HG03175 (cell line): ENCODE results near the gene CHDH.
A peak's percentile ranks its signal among the peaks of the same experiment; 100 is the strongest.

ENCODE experiments used
- ATAC-seq: cut with Tn5 transposase; IDR thresholded peaks from one replicate; pipeline ENCODE4 v1.9.1; 2021; ENCODE audit warnings: mild to moderate bottlenecking, moderate library complexity; ENCODE audit not compliant: unreplicated experiment

Gene CHDH

DNA sequence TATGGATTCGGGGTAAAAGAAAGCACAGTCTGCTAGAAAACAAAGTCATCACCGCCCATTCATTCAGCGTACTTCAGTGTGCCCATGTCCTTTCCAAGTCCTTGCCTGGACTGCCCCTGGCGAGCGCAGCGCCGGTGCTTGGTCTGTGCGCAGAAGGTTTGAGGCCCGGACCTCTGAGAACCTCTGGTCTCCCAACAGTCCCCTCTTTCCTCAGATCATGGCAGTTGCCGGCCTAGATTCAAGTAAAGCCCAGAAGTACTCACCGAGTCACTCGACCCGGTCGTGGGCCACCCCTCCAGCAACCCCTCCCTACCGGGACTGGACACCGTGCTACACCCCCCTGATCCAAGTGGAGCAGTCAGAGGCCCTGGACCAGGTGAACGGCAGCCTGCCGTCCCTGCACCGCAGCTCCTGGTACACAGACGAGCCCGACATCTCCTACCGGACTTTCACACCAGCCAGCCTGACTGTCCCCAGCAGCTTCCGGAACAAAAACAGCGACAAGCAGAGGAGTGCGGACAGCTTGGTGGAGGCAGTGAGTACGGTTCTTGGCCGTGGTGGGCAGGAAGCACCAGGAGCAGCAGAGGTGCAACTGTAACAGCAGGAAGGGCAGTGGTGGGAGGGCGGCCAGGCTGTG, 36.3 kb downstream of the CHDH start:
- ATAC-seq = no peak

DNA sequence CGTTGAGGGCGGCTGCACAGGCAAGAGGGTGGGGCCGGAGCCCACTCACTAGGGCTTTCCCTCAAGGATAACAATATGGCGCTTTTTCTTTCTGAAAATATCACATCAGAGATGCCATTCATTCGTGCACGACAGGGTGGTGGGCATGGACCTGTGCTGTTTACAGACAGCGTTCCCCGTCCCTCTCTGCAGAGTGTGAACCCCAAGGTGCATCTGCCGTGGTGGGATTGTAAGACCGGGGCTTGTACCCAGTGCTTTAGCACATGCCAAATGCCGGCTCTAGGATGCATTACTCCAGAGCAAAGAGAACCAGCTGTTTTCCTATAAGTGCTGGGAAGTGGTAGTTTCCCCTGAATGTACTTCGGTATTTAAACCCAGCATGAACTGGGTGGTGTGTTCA, 37.0 kb downstream of the CHDH start:
- ATAC-seq = no peak

DNA sequence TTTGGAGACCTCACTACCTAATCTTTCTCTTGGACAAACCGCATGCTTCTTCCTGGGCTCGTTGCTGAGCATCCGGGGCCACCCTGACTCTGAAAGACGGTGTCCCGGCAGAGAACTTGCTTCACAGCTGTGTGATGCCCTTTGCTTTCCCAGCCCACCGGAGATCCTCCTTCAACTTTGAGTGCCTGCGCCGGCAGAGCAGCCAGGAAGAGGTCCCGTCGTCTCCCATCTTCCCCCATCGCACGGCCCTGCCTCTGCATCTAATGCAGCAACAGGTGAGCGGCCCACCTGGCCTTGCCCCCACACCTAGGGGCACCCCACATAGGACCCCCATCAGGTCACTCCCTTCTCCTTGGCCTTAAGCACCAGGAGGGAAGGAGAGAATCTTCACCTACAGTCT, 37.7 kb downstream of the CHDH start:
- ATAC-seq = no peak

DNA sequence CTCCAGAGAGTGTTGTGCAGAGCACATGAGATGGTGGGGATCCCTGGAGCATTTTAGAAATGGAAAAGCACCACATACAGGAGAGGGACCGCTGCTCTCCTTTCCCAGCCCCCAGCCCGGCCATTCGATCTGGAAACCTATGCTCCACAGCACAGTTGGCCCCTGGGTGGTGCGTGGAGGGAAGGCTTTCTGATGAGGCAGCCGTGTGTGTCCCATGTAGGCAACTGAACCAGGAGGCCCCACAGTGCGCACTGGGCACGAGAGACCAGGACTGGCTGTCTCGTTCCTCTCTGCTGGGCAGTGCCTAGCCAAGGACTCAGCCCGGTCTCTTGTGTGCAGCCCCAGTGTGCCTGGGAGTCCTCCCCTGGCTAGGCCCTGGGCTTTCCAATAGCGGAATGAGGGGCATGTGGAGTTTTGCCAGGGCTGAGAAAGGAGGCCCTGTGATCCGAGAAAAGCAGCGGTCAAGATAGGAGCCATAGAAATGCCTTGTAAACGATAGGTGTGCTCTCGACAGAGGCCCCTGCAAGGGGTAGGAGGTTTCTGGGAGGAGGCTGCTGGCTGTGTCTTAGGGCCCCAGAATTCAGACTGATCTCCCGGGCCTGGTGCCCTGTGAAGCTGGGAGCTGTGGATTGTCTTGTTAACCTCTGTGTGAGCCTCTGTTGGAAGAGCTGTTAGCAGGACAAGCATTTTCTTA, 39.0 kb downstream of the CHDH start:
- no peak for ATAC-seq

DNA sequence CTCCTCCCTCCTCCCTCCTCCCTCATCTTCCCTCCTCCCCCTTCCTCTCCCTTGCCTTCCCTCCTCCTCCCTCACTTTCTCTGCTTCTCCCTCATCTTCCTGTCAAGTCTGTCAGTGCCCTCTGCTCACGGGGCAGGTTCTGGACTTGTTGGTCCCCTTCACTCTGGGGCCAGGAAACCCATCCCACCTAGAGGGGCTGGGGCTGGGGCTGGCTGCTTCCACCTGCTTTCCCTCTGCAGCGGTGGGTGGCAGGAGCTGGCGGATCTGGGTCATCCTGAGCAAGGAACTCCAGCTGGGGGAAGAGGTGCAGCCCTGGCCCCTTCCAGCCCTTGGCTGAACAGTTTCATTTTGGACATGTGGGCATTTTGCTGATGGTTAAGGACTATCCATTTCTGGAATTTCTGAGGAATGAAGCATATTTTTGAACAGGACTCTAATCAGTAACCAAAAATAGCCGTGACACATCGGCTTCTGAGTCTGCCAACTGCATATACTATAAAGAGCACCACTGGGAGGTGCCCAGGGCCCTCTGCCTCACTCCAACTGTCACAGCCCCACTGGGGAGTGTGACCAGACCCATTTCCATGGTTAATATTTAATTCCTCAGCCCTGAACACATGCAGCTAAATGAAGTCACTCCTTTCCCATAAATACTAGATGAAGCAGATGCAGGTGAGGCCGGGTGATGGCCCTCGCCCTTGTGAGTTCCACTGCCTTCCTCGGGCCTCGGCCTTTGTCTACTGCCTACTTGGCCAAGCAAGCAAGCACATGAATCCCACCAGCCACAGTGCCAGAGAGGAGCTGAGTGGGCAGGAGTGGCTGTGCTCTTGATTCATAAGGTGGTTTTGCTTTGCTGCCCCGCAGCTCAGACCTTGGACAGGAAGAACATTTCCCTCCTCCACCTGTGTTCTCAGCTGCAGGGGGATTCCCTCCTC, 39.8 kb downstream of the CHDH start:
- peak; percentile 40 for ATAC-seq

DNA sequence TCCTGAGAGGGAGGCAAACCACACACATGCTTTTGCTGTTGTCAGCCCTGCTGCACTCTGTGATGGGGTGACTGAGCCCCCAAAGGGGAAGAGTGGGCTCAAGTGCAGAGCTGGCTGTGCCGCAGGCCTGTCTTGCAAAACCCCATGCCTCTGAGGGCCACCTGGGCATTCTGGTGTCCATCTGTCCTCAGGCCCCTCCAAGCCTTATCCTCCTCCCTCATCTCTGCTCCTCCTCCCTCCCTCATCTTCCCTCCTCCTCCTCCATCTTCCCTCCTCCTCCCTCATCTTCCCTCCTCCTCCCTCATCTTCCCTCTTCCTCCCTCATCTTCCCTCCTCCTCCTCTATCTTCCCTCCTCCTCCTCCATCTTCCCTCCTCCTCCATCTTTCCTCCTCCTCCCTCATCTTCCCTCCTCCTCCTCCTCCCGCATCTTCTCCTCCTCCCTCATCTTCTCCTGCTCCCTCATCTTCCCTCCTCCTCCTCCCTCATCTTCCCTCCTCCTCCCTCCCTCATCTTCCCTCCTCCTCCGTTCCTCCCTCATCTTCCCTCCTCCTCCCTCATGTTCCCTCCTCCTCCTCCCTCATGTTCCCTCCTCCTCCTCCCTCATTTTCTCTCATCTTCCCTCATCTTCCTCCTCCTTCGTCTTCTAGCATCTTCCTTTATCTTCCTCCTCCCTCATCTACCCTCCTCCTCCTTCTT, 40.6 kb downstream of the CHDH start:
- ATAC-seq = no peak

DNA sequence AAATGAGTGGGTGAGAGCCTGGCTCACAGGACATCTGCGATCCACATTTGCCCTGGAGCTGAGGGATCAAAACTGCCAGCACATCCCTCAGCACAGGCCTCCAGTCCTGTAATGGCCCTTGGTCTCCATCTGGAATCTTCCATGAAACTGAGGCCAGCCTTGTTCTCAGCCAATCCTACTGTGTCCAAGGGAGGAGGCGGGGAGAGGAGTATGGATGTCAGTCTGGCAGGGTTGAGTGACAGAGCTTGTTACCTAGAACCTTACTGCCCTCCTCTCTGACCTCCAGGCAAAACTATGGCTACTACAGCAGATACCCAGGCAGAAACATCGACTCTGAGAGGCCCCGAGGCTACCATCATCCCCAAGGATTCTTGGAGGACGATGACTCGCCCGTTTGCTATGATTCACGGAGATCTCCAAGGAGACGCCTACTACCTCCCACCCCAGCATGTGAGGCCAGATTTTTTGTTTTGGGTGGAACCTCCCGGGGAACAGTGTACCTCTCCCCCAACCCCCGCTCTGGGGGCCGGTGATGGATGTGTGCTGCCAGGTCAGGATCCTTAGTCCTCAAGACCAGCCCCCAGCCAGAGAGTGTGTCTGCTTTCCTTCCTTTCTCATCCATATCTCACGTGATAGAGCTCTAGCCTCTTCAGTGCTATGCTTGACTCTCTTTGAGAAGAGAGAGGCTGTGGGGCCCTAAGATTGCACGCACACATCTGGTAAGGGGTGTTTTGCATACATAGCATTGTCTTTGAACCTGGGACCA, 41.3 kb downstream of the CHDH start:
- ATAC-seq = peak; percentile 59

DNA sequence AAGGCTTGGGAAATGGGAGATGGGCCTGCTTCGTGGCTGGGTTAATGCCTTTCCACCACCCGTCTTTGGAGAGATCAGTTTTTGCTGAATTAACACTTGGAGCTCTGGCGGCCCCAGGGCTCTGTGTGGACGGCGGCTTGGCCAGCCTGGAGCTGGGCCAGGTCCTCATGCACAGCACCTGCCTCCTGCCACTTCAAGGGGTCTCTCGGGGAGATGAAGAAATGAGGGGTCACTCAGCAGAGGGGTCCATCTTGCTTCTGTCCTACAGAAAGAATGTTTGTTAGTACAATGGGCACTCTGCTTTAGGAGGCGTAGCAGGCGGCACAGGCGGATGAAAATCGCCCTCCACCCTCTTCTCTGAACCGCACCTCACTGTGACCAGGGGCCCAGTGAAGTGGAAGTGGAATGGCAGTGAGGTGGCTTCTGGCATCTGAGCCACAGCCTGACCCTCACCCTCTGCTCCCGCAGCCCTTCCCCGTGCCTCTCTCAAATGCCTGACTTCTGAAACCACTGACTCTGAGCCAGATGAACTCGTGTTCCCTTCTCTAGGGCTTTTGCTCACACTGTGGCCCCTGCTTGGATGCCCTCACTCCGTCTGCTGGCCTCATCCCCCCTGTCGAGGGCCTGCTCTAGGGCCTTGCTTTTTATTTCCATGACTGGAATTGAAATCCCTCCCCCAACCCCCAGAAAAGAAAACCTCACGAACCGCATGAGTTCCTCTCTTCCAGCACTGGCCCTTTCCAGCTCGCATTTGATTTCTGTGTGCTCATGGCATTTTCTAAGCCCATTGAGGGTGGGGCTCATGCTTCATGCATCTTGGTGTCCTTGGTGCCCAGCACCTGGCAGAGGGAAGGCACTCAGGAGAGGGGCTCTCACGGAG, 42.2 kb downstream of the CHDH start:
- ATAC-seq = no peak

DNA sequence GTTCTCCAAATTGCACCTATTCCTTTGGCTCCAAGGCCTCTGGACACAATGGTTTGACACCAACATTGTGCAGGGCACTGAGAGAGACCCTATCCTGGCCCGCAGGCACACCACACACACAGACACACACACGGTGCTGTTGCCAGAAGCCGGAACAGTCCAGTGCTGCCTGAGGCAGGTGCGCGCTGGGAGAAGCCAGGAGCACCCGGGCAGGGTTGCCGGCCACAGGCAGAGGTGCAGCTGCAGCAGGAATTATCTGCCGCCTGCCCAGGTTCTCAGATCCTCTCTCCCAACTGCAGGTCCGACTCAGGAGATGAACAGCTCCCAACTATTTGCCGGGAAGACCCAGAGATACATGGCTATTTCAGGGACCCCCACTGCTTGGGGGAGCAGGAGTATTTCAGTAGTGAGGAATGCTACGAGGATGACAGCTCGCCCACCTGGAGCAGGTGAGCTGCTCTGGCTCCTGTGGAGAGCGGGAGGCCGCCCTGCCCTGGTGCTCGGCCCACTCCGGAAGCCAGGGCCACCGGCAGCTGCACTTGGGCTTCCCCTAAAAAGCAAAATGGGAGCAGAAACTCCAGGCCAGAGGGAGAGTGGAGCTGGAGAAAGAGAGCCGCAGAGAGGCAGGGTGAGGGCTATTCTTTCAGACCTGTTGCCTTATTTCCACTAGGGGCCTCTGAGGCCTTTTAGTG, 42.9 kb downstream of the CHDH start:
- no peak for ATAC-seq

DNA sequence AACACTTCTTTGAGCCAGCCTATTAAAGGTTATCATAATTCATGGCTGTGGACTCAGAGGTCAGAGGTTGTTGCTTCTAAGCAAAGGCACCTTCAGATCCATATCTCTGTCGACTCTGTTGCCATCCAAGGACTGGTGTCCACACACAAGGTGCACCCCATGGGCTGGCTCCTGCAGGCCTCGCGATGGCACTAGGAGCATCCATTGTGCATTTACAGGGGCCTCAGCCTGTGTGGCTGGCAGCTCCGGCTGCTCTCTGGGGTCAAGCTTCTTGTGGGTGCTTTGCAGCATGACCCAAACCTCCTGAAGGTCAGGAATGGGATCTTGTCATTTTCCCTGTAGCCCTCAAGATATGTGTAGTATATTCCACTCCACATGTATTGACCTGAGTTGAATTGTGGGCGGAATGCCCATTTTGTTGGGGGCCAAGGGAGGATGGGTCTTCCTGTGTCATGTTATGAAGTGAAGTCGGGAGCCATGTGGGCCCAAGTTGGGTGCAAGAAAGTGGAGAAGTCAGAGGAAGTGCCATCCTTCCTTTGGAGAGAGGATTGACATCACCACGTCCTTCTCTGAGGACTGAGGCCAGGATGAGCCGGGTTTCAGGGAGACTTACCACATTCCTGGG, 43.9 kb downstream of the CHDH start:
- ATAC-seq = no peak

DNA sequence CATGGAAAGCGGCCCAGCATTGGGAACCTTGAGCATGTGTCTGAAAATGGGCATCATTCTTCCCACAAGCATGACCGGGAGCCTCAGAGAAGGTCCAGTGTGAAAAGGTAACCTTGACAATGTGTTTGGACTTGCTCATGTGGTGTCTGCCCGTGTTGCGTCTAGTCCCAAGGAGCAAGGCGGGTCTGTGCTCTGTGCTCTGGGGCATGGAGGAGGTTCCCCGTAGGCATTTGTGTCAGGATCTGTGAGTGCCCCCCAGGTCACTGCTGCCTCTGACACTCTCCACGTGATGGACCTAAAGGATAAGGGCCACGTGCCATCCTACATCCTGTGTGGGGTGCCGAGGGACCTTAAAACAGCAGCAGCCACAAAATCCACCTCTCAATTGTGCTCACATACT, 44.9 kb downstream of the CHDH start:
- ATAC-seq = no peak

DNA sequence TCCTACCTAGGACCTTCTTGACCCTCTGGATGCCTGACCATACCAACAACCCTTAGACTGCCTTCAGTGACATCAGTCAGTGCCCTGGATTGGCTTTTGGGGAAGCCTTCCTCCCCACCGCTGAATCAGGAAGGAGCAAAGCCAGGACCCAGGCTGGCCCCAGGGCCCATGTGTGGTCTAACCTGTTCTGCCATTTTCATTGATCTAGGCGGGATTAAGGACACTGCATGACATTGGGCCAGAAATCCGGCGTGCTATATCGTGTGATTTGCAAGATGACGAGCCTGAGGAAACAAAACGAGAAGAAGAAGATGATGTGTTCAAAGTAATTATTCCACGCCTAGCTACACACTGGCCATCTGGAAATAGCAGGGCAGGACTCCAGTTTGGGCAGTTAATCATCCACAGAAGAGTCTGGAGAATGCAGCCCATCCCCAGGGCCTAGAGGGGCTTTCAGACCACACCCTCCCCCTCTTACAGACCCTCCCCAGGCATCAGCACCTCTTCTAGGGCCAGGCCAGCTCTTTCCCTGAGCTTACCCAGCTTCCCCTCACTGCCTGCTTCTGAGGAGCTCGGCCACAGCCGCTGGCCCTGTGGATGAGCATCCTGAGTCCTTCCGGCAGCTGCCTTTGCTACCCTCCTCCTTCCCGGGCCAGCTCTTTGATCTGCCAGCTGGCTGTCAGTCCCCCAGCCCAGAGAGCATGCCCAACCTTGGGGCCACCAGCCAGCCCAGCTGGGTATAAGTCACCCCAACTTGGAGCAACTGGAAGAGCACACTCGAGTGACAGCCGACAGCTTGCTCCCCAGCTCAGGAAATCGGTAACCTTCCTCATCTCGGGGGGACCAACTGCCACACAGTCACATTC, 45.9 kb downstream of the CHDH start:
- no peak for ATAC-seq

DNA sequence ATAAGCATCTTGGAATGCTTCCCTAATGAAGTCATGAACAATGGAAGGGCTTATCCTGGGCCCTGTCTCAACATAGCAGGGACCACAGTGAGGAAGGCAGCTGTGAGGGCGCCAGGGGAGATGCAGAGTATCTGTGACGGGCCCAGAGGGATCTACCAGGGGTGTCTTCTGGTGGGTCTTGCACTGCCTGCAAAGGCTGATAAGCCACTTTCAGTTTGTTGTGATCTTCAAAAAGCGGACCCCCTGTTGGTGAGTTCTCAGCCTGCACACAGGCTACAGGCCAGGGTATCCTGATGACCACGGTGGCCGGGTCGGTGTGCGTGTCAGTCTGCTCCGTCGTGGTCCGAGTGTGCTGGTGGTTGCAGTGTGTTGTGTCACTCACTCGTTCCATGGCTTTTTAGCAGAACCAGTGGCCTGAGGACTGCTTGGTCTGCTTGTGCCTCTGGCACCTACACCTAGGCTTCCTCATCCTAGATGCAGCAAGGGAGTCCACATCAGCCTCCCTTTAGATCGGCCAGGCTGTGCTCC, 46.8 kb downstream of the CHDH start:
- ATAC-seq = no peak

DNA sequence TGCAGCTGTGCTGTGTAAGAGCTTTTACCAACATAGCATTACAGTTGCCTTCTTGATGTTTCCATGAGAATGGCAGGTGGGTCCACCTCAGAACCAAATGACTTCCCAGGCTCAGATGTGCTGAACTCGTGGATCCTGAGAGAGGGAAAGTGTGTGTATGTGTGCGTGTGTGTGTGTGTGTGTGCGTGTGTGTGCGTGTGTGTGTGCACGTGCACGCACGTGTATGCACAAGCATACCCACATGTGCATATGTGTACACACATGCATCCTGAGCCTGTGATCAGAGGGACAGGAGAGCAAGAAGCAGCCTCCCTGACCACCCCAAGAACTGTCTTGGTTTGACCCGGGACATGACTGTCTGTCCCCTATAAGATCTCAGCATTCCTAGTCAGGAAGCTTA, 48.1 kb downstream of the CHDH start:
- no peak for ATAC-seq

DNA sequence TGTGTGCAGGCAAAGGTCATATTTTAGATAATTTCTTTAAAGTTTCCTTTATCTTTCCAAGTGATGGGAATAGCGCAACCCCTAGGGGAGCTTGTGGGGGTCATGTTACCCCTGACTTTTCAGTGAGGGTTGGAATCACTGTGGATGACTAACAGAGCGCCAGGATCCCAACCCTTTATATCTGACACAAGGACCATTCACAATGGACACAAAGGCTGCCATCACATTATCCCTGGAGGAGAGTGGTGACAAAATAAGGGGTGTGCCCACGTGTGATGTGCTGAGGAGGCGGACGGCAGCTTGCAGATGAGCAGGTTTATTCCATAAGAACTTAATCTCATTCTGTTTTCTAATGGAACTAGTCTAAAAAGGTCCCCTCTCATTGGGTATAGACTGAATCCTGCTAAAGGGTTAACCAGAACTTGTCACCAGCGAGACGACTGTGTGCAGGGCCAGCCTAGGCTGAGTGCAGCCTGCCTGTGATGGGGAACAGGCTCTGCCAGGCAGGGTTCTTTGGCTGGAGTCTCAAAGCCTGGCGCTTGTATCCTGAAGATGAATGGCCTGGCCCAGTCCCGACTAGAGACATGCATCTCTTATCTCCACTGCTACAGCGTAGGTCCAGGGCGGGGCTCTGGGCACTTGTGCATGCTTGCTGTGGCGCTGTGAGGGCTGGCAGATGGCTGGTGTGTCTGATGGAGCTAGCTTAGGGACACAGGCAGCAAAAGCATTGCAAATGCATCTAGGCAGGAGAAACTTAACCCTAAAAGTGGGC, 50.2 kb downstream of the CHDH start:
- no peak for ATAC-seq

DNA sequence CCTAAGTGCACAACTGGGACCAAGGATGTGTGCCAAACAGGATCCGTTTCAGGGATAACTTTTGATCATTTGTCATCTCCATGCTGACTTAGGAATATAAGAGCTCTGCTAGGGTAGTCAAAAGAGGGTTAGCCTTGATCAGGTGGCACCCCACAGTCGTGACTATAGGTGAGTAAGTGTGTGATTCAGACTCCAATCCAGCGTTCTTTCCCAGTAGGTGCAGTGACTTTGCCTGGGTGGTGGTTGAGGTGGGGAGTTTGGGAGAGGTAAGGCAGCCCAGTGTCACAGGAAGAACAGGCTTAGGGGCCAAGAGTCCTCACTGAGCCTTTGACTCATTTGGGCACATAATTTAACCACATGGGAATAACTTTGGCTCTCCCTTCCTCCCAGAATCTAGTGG, 51.0 kb downstream of the CHDH start:
- ATAC-seq = no peak

DNA sequence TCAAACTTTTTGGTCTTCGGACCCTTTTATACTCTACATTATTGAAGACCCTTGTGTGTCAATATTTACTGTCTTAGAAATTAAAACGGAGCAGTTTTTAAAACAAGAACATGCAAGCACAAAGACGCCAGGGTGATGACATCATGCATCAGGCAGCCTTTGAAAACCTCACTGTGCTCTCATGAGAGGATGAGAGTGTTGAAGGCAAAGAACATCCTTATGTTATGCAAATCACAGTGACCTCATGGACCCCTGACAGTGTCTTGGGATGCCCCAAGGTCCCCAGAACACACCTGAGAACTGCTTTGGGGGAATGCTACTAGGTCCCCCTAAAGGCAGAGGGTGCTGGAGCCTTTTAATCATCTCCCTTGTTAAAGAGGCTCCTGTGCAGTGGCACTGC, 51.6 kb downstream of the CHDH start:
- ATAC-seq = no peak
